ENCODE measurements around the gene SLC44A3. TPM values are rescaled to one million over a fixed set of nuclear protein-coding genes. Genes with fewer than 3 reads are reported as not detected.

The SLC44A3 gene
- total RNA-seq, 6 donors from 2014 or later: 6.3 to 24.2 (median 17.8) TPM

- Histone ChIP-seq H3K36me3 (peaks cover 0 to 18% (median 2%) of the 10 kb centered on the region in 4 donors), H3K27ac (no peak overlapping the region), H3K4me1 (peaks cover 5 to 14% (median 8%) of the 10 kb centered on the region in 4 donors), H3K9me3 (no peaks in the 10 kb centered on the region), H3K4me3 (no peak overlapping the region), H3K27me3 (no peaks in the 10 kb centered on the region)
- 76 to 83% methylated on average over 5 of the region's 5 CpGs for WGBS, 2 donors
- ATAC-seq (ENCODE audit: low FRiP score in 2 of 2) (peak in 1 of 2 donors; percentile 3), DNase-seq (no peak)
- TF ChIP-seq EP300 (IDR thresholded peaks at IDR 0.05) (no peak), POLR2A (IDR thresholded peaks at IDR 0.05) (no peak), POLR2AphosphoS5 (IDR thresholded peaks at IDR 0.05) (no peak)
These were observed 66.2 kb downstream of the SLC44A3 start for GRCh38 chr1:94886361-94886760.

GRCh38 chr1:94887106-94887505, 66.9 kb downstream of the SLC44A3 start:
- 73 to 75% methylated on average over 3 of the region's 3 CpGs for WGBS, 2 donors
- TF ChIP-seq POLR2A (IDR thresholded peaks at IDR 0.05) (no peak), POLR2AphosphoS5 (IDR thresholded peaks at IDR 0.05) (no peak), EP300 (IDR thresholded peaks at IDR 0.05) (no peak), CTCF (IDR thresholded peaks at IDR 0.05) (no peak)
- H3K27ac ChIP-seq: no peak overlapping the region

GRCh38 chr1:94887603-94888171, 67.5 kb downstream of the SLC44A3 start:
- WGBS, 2 donors: 83% methylated on average over 4 of the region's 4 CpGs
- Histone ChIP-seq H3K4me1 (peaks cover 5 to 14% (median 8%) of the 10 kb centered on the region in 4 donors), H3K9me3 (no peaks in the 10 kb centered on the region), H3K27ac (no peak overlapping the region), H3K4me3 (no peak overlapping the region), H3K27me3 (no peaks in the 10 kb centered on the region), H3K36me3 (peaks cover 0 to 23% (median 2%) of the 10 kb centered on the region in 4 donors)
- ATAC-seq (ENCODE audit: low FRiP score in 2 of 2) (no peak), DNase-seq (no peak)
- TF ChIP-seq CTCF (IDR thresholded peaks at IDR 0.05) (no peak), EP300 (IDR thresholded peaks at IDR 0.05) (no peak), POLR2AphosphoS5 (IDR thresholded peaks at IDR 0.05) (no peak), POLR2A (IDR thresholded peaks at IDR 0.05) (no peak)

More at GRCh38 chr1:94887106-94887505, 66.9 kb downstream of the SLC44A3 start:
- no peaks in the 10 kb centered on the region for H3K9me3 ChIP-seq
- H3K36me3 ChIP-seq: peaks cover 0 to 21% (median 2%) of the 10 kb centered on the region in 4 donors
- ATAC-seq (ENCODE audit: low FRiP score in 2 of 2) (no peak), DNase-seq (no peak)
- no peaks in the 10 kb centered on the region for H3K27me3 ChIP-seq
- H3K4me3 ChIP-seq: no peak overlapping the region
- H3K4me1 ChIP-seq: peaks cover 5 to 14% (median 8%) of the 10 kb centered on the region in 4 donors

GRCh38 chr1:94888201-94888600, 68.0 kb downstream of the SLC44A3 start:
- H3K9me3 ChIP-seq: no peaks in the 10 kb centered on the region
- 88 to 91% methylated on average over 3 of the region's 3 CpGs for WGBS, 2 donors
- no peak overlapping the region for H3K27ac ChIP-seq
- no peak overlapping the region for H3K4me3 ChIP-seq
- TF ChIP-seq POLR2A (IDR thresholded peaks at IDR 0.05) (no peak), EP300 (IDR thresholded peaks at IDR 0.05) (no peak), POLR2AphosphoS5 (IDR thresholded peaks at IDR 0.05) (no peak), CTCF (IDR thresholded peaks at IDR 0.05) (no peak)
- H3K27me3 ChIP-seq: no peaks in the 10 kb centered on the region
- H3K36me3 ChIP-seq: peaks cover 0 to 28% (median 2%) of the 10 kb centered on the region in 4 donors
- no peak for ATAC-seq (ENCODE audit: low FRiP score in 2 of 2)
- H3K4me1 ChIP-seq: peaks cover 5 to 14% (median 8%) of the 10 kb centered on the region in 4 donors
- DNase-seq: no peak

- H3K4me3 ChIP-seq: no peak overlapping the region
- H3K36me3 ChIP-seq: peaks cover 0 to 73% (median 14%) of the 10 kb centered on the region in 4 donors
- 80 to 88% methylated on average over 4 of the region's 4 CpGs for WGBS, 2 donors
- H3K4me1 ChIP-seq: no peaks in the 10 kb centered on the region
- ATAC-seq (ENCODE audit: low FRiP score in 2 of 2) (no peak), DNase-seq (no peak)
- no peaks in the 10 kb centered on the region for H3K9me3 ChIP-seq
- no peaks in the 10 kb centered on the region for H3K27me3 ChIP-seq
- no peak for TF ChIP-seq CTCF (IDR thresholded peaks at IDR 0.05)
- TF ChIP-seq POLR2A (IDR thresholded peaks at IDR 0.05): no peak
- TF ChIP-seq POLR2AphosphoS5 (IDR thresholded peaks at IDR 0.05): no peak
- TF ChIP-seq EP300 (IDR thresholded peaks at IDR 0.05): no peak
- no peak overlapping the region for H3K27ac ChIP-seq
These were observed 72.6 kb downstream of the SLC44A3 start for GRCh38 chr1:94892604-94893254.

Measured in upper lobe of left lung (tissue), 6 donors.